AG08395 (cell line): Measurements from ENCODE around the gene NEAT1.

Source experiments
- DNase-seq: peaks from one replicate; pipeline ENCODE4 v3.0.0; 2012; ENCODE audit warnings: mixed read lengths, low spot score

The NEAT1 gene

GRCh38 chr11:65389294-65389980 is 33.2 kb upstream of the NEAT1 start:
- no peak for DNase-seq

DNA sequence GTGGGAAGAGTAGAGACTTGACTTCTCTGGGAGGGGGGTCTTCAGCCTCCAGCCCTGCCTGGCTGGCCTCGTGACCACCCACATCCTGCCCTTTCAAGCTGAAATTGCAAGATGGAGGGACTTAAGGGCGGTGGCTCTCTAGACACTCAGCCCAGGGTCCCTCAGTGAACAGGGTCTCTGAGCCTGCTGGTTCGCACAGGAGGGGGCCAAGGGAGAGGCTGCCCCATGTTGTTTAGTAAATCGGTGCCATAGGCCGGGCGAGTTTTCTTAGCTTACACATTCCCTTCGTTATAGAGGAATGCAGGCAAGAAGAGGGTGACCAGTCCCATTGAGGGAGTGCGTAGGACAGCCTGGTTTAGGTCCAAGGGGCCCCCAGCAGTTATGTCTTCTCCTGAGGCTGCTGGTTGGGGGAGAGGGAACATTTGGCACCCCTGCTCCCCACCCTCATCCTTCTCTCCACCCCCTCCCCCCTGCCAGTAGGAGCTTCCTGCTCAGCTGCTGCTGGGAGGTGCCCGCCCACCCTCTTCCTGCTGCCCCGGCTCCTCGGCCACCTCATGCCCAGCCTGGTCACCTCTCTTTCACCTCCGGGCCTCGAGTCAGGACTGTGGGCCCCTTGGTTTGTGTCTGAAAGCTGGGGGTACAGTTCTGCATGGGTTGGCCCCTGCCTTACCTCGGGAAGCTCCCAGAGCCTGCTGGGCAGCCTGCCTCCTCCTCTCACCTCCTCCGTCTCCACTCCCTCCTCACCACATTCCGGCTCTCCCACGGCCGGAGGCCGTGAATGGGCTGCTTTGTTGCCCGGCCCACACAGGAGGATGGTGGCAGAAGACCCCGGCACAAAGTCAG is 32.3 kb upstream of the NEAT1 start:
- peak; percentile 31 for DNase-seq

GRCh38 chr11:65390996-65391395 is 31.6 kb upstream of the NEAT1 start:
- DNase-seq: peak; percentile 64

- DNase-seq: no peak
These were observed 30.3 kb upstream of the NEAT1 start for GRCh38 chr11:65392186-65392829.

- DNase-seq: no peak
These were observed 29.7 kb upstream of the NEAT1 start for GRCh38 chr11:65392899-65393298.

DNA sequence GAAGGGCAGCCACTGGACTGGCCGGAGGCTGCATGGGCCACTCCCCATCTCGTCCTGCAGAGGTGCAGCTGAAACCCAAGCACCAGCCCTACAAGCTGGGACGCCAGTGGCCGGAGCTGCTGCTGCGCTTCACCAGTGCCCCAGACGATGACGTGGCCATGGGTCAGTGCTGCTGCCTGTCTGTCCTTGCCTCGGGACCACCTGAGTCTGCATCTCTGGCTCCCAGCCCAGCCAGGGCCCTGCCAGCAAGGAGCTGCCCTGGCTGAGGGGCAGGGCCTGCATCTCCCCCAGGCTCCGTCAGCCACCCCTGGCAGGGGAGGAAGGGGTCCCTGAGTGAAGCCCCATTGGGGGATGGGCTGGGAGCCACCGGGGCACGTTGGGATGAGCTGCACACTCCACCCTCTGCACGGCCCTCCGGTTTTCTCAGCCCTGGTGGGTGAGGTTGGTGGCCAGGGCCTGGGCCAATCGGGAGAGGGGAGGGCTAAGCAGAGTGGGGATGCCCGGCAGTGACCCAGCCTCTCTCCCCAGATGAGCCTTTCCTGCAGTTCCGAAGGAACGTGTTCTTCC is 29.0 kb upstream of the NEAT1 start:
- no peak for DNase-seq

DNA sequence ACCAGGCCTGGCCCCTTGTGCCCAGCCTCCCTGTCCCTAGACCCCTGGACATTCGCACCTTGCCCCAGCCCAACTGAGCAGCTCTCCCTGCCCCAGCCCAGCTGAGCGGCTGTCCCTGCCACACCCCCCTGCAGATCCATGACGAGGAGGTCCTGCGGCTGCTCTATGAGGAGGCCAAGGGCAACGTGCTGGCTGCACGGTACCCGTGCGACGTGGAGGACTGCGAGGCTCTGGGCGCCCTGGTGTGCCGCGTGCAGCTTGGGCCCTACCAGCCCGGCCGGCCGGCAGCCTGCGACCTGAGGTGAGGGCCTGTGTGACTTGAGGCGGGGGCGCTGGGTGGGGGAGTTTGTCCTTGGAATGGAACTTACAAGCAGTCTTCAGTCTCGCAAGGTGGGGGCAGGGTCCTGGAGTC is 28.5 kb upstream of the NEAT1 start:
- no peak for DNase-seq

GRCh38 chr11:65395961-65396530 is 26.6 kb upstream of the NEAT1 start:
- DNase-seq: no peak

GRCh38 chr11:65396769-65397745 is 25.5 kb upstream of the NEAT1 start:
- no peak for DNase-seq

GRCh38 chr11:65398362-65398910 is 24.2 kb upstream of the NEAT1 start:
- no peak for DNase-seq

- no peak for DNase-seq
These were observed 23.3 kb upstream of the NEAT1 start for GRCh38 chr11:65399249-65399648.

- DNase-seq: no peak
These were observed 22.8 kb upstream of the NEAT1 start for GRCh38 chr11:65399845-65400244.

- no peak for DNase-seq
These were observed 22.1 kb upstream of the NEAT1 start for GRCh38 chr11:65400307-65401072.

DNA sequence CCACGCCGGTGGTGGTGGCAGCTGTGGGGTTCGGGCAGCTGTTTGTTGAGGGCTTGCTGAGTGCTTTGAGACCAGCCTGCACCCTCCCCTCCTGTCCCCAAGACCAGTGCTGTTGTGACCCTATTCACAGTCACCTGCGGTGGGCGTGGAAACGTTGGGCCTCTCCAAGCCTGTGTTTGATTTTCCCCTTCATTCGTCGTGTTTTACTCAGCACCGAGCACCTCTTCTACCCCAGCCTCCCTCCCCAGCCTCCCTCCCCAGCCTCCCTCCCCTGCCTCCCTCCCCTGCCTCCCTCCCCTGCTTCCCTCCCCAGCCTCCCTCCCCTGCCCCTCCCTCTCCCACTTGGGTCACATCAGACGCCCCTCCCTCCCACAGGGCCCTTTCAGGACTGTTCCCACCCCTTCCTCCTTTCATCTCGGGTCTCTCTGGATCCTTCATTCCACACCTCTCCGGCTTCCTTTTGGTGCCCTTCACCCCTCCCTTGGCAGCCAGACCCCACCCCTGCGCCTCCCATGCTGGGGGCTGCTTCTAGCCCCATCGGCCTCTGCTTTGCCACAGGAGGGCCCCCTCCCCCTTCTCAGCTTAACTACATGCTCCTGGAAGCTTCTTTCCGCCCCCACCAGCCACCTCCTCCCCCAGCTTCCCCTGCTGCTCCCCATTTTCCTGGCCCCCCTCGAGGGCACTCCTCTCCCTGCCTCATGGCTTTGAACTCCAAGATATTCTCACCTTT is 21.4 kb upstream of the NEAT1 start:
- no peak for DNase-seq

GRCh38 chr11:65401803-65402248 is 20.8 kb upstream of the NEAT1 start:
- DNase-seq: no peak

GRCh38 chr11:65402790-65403189 is 19.8 kb upstream of the NEAT1 start:
- DNase-seq: no peak

GRCh38 chr11:65403607-65404121 is 18.9 kb upstream of the NEAT1 start:
- no peak for DNase-seq

GRCh38 chr11:65404210-65404609 is 18.4 kb upstream of the NEAT1 start:
- no peak for DNase-seq
